ENCODE data around the gene VIPR1.

Gene VIPR1

GRCh38 chr3:42493798-42494151, 8.7 kb upstream of the VIPR1 start:
- DNase-seq: no peak

- DNase-seq: no peak
Observed at GRCh38 chr3:42495393-42495792, 7.0 kb upstream of the VIPR1 start.

DNA sequence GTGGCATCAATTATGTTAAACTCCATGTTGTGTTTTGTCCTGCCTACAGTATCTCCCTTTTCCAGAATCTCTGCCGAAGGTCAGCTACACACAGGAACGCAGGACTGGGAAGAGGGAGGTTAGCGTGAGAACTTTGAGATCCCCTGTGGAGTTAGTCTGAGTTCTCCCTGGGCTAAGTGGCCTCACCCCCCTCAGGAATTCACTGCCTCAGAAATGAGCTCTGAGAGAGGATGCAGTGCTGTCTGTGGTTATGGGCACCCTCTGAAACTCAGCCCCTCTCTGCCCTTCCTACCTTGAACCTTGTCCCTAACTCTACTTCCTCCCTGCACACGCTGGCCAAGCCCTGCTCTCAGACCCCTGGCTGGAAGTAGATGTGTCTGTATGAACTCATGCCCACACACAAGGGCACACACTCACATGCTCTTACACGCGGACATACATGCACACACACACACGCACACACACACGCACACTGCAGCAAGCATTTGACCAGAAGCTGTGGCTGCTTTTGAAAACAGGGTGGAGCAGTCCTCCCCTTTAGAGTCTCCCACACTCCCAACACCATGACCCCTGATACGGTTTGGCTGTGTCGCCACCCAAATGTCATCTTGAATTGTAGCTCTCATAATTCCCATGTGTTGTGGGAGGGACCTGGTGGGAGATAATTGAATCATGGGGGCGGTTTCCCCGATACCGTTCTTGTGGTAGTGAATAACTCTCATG, 5.3 kb upstream of the VIPR1 start:
- DNase-seq: no peak

DNA sequence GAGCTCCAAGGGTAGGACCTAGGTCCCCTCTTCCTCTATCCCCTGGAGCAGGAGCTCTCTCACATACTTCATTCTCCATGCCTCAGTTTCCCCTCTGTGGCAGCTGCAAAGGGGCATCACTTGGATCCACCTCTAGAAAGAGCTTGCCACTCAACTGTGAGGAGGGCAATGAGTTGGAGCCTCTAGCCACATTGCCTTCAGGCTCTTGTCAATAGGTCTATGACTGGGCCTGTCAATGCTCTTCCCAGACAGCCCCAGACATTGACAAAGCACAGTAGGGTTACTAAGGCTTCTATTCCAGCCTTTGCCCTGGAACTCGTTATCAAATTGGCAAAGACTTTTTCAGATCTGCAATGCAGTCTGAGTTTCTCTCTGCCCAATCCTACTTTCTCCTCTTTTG, 4.4 kb upstream of the VIPR1 start:
- DNase-seq: no peak

GRCh38 chr3:42498791-42499477, 3.5 kb upstream of the VIPR1 start:
- DNase-seq: no peak

DNA sequence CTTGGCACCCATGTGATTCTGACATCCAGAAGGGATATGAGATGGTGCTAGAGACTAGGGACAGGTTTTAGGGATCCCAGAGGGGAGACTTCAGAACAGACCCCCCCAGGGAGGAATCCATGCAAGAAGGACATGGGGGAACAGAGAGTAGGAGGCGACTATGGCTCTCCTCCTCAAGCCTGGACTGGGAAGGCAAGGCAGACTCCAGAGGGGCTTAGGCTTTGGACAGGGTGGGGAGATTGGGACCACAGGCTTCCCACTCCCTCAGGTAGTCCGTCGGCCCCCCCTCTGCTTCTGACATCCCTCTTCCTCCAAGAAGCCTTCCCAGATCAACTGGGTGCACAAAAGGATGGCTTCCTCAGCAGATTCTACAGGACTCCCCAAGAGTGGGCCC, 3.0 kb upstream of the VIPR1 start:
- no peak for DNase-seq

DNA sequence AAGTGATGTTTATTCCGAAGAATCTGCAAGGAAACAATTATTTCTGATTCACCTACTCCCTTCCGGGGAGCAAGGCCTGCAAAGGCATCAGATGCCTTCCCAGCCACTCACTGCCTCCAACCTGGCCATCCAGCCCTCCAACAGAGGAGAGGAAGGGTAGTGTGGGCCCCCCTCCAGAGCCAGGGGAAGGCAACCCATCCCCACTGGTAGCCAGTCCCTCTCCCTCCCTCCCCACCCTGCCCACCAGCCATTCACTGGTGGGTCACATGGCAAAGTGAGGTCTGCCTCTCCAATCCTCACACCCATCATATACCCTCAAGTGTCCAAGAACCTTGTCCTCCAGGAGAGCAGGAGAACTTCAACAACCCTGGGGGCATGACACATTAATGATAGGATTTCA, 2.4 kb upstream of the VIPR1 start:
- DNase-seq: no peak

DNA sequence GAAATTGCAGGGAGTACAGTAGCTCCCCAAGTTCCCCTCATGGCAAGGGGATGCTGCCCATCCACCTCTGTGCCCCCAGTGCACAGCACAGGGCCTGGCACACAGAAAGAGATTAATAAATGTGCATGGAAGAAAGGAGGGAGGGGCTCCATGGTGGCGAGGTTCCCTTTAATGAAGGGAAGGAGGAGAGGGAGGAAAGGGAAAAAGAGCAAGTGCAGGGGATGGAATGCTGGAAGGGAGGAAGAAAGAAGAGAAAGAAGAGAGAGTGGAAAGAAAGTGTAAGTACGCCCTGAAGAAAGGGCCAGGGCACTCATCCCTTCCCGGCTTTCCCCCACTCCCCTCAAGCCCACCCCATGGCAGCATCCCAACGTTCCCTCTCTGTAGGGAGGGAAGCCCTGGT, 1.5 kb upstream of the VIPR1 start:
- no peak for DNase-seq

DNA sequence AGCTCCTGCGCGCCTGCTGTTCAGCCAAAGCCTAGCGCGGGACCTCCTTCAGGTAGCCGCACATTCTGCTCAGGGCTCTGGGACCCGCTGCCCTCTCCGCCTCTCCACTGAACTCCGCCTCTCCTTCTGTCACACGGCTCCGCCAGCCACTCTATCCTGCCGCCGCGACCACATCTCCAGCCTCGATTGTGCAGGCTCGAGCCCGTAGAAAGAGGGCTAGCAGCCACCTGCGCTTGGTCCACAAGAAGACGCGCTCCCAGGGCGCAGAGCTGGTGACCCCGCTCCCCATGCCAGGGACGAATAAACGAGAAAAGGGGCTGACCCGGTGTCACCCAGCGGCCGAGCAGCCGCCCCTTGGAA, 1.1 kb upstream of the VIPR1 start:
- DNase-seq: no peak

- no peak for DNase-seq
Observed at GRCh38 chr3:42501681-42502428, 588 bp upstream of the VIPR1 start.

DNA sequence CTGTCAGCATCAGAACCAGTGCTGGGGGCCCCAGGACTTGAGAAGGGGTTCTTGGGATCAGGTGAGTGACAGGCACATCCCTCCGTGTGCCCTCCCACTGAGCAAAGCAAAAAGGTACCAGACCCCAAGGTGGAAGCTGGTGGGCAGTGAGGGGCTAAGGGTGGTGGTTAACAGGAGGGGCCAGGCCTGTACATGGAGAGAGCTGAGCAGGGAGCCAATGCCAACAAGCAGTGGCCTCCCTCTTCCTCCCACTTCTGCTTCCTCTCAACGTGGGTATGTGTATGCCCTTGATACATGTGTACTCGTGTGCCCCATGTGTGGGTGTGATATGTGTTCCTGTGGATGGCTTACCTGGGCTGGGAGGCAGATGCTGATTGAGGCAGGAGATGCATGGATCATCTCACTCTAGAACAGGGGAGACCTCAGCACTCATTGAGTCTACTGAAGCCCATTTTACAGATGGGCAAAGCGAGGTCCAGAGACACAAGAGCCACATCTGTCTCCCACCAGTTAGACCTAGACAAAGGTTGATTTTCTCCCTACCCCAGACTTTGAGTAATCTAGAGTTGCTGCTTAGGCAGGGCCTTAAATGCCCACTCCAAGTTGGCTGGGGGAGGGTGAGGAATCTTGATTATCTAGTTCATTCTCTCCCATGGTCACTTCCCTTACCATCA, 945 bp downstream of the VIPR1 start:
- DNase-seq: no peak

- no peak for DNase-seq
Observed at GRCh38 chr3:42503957-42504333, 1.5 kb downstream of the VIPR1 start.

DNA sequence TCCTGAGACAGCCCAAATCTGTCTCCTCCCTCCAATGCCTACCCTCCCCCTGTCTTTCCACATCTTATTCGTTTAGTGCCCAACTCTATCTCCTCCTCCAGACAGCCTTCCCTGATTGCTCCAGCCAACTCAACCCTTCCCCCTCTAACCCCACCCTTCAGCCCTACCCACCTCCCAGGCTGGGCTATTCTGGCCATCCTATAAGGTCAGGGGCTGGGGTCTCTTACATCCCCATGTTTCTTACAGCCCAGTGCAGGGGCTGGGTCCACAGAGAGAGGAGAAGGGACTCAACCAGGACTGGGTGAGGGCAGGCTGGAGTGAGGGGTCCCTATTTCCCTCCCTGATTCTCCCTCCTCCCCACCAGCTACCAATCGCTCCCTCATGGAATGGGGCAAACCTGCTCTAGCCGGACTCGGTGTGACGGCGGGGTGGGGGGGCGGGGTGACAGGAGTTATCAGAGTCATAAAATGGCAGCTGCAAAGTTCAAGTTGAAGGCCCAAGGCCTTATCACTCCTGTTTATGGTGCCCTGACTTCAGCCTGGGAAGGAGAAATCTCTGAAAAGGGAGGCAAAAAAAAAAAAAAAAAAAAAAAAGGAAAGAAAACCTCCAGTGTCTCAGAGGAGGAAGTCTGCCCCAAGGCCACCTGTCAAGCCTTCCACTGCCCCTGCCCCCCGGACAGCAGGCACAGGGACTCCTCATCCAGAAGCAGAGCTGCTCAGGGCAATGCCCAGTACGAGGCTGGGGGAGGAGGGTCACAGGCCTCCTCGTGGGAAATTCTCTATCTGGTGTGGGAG, 2.1 kb downstream of the VIPR1 start:
- DNase-seq: no peak

DNA sequence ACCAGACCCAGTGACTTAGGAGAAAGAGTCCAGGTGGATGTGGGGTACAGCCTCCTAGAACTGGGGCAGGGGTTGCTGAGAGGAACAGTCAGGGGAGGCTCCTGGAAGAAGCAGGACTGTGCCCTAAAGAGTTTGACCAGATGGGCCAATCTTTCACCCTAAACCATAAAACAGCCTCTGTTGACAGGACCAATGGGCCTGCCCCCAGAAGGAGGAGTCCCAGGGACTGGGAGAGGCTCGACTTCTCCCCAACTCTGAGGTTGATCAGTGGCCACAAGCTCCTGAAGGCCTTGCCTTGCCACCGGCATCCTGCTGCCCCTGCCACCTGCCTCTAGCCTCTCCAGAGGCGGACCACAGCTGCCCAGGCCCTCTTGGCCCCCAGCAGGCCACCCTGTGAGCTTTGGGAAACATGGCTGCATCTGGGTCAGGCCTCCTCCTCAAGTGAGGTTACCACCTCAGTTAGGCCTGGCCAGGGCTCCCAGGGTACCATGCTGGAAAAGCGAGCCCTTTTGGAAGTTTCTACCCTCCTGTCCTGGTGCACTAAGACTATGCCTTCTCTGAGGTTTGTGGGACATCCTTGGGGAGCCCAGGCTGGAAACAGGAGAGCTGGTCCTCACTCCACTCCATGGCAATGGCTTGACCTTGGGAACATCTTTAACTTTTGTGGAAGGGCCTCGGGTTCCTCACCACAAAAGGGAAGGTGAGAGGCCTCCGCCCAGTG, 2.8 kb downstream of the VIPR1 start:
- no peak for DNase-seq

- DNase-seq: no peak
Observed at GRCh38 chr3:42505849-42506410, 3.5 kb downstream of the VIPR1 start.

GRCh38 chr3:42507252-42507651, 4.8 kb downstream of the VIPR1 start:
- no peak for DNase-seq

DNA sequence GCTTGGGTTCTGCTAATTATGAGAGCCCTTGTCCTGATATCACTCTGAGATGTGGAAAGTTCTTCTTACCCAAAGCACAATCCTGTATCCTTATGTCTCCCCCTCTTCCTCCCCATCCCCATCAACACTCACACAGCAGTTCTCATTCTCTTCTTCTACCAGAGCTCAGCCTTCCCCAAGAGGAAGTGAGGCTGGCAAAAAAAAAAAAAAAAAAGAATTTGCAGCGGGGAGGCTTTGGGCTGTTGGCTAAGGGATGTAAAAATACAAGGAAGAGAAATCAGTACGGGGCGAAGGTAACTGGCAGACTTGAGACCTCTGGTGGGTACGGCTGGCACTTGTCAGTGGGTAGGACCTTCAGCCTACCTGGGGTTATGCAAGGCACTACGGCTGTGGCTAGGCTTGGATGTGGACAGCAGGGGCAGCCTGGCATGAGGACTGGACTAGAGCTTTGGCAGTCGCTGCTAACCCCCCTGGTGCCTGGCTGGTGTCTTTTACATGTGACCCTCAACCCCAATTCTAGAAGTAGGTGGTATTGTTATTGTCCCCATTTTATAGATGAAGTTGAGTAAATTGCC, 5.4 kb downstream of the VIPR1 start:
- no peak for DNase-seq

GRCh38 chr3:42508562-42508961, 6.1 kb downstream of the VIPR1 start:
- DNase-seq: no peak

DNA sequence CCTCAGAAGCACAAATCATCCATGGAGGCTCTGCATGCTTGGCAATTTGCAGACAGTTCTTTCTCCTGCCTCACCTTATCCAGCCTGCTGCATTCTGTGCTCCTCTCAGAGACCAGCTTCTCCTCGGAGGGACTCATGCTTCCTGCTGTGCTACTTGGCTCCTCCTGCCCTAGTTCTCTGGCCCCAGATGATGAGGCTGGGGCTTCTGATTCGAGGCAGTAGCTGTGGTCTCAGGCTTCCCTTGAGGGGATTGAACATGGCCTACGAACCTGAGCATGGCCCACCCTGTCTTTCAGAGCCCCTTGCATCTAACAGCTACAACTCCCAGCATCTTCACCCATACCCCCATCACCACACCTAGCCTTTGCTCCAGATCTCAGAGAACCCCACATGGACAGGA, 6.7 kb downstream of the VIPR1 start:
- no peak for DNase-seq

DNA sequence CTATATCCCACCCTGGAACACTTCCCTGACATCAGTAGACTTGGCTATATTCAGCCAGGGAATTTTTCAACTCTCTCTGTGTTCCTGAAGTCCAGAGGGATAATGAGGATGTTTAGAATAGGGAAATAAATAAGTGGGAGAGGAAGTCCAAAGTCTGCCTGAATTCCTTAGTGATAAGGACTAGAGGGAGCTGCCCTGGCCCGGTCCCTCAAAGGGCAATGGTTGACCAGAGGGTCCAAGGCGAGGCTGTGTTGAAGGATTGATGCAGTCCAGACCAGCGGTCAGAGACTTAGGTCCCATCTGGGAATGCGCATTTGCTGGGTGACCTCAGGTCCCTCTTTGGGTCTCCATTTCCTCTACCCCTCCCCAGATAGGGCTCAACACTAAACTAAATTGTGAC, 7.9 kb downstream of the VIPR1 start:
- DNase-seq: no peak

GRCh38 chr3:42511201-42511600, 8.8 kb downstream of the VIPR1 start:
- DNase-seq: no peak

DNA sequence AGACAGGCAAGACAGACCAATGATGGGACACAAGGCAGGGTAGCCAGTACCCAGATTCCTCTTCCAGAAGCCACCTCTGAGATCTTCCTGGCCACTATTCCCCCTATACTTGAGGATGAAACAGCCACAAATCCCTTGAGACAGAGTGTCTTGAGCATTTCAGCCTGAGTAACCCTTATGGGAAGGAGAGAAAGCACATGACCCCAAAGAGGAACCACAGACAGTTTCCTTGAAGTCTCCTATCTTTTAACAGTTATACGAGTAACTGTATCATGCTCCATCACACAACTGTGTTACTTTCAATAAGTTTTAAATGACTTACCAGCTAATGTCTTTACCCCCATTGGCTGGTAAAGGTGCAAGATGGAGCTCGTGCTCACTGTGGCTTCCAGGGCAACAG, 9.3 kb downstream of the VIPR1 start:
- DNase-seq: no peak
